GM19395 (cell line): ENCODE measurements around the gene RCBTB1.
"Not testable (repeated sequence)": the region's sequence is repeated elsewhere in the genome, so short reads cannot be mapped to it uniquely, and the experiment has no call there.

Experiments used
- ATAC-seq: cut with Tn5 transposase; IDR thresholded peaks from one replicate; pipeline ENCODE4 v1.9.1; 2021; ENCODE audit warnings: mild to moderate bottlenecking, moderate library complexity; ENCODE audit not compliant: unreplicated experiment

Gene RCBTB1

GRCh38 chr13:49524740-49525501, 60.4 kb downstream of the RCBTB1 start:
- ATAC-seq, result no peak

GRCh38 chr13:49521224-49521623, 64.1 kb downstream of the RCBTB1 start:
- ATAC-seq, result no peak

GRCh38 chr13:49517461-49517860, 67.9 kb downstream of the RCBTB1 start:
- no peak for ATAC-seq

- ATAC-seq, result no peak
These were observed 68.9 kb downstream of the RCBTB1 start for GRCh38 chr13:49516467-49516866.

- no peak for ATAC-seq
These were observed 72.8 kb downstream of the RCBTB1 start for GRCh38 chr13:49512578-49512977.

- ATAC-seq, result no peak
These were observed 81.4 kb downstream of the RCBTB1 start for GRCh38 chr13:49503951-49504350.

- no peak for ATAC-seq
These were observed 82.4 kb downstream of the RCBTB1 start for GRCh38 chr13:49502954-49503353.

GRCh38 chr13:49499889-49500660, 85.3 kb downstream of the RCBTB1 start:
- ATAC-seq, result no peak

GRCh38 chr13:49498206-49498605, 87.2 kb downstream of the RCBTB1 start:
- no peak for ATAC-seq

- no peak for ATAC-seq
These were observed 88.1 kb downstream of the RCBTB1 start for GRCh38 chr13:49497272-49497671.

GRCh38 chr13:49496837-49497236, 88.5 kb downstream of the RCBTB1 start:
- ATAC-seq, result not testable (repeated sequence)

- ATAC-seq, result peak; percentile 92
These were observed 89.3 kb downstream of the RCBTB1 start, which contains the start of gene PHF11 for GRCh38 chr13:49495783-49496762. PHF11 (plus strand) TSS chr13:49495953; CDS start chr13:49496002, 49 bp downstream.

GRCh38 chr13:49494645-49495044, 90.7 kb downstream of the RCBTB1 start:
- ATAC-seq, result no peak

GRCh38 chr13:49488563-49488962, 96.8 kb downstream of the RCBTB1 start:
- no peak for ATAC-seq
